Measurements from ENCODE around the gene ATP1B3.

ATP1B3 gene

GRCh38 chr3:141860766-141861513, 15.5 kb upstream of the ATP1B3 start:
- DNase-seq = no peak

- no peak for DNase-seq
Measured at GRCh38 chr3:141862279-141862816, 14.1 kb upstream of the ATP1B3 start.

- DNase-seq = peak; percentile 62 to 97 (median 91)
Measured at GRCh38 chr3:141863491-141863890, 13.0 kb upstream of the ATP1B3 start.

GRCh38 chr3:141864281-141864970, 12.0 kb upstream of the ATP1B3 start:
- DNase-seq = peak; percentile 66 to 90 (median 80)

GRCh38 chr3:141865101-141865500, 11.3 kb upstream of the ATP1B3 start:
- DNase-seq = no peak

- DNase-seq = no peak
Measured at GRCh38 chr3:141870091-141870687, 6.3 kb upstream of the ATP1B3 start.

GRCh38 chr3:141875374-141875892, 1.0 kb upstream of the ATP1B3 start:
- DNase-seq = peak; percentile 83 to 93 (median 93)

GRCh38 chr3:141875893-141876380, 506 bp upstream of the ATP1B3 start:
- DNase-seq = peak; percentile 76 to 85 (median 80)

GRCh38 chr3:141876891-141877621, 613 bp downstream of the ATP1B3 start:
- peak; percentile 84 to 86 (median 84) for DNase-seq

- peak in 2 of 3 donors; percentile 15 to 35 for DNase-seq
Measured at GRCh38 chr3:141877911-141878310, 1.5 kb downstream of the ATP1B3 start.

- DNase-seq = peak; percentile 35 to 48 (median 39)
Measured at GRCh38 chr3:141878326-141878725, 1.9 kb downstream of the ATP1B3 start.

GRCh38 chr3:141878817-141879216, 2.4 kb downstream of the ATP1B3 start:
- DNase-seq = no peak

- DNase-seq = no peak
Measured at GRCh38 chr3:141881702-141882101, 5.3 kb downstream of the ATP1B3 start.

- no peak for DNase-seq
Measured at GRCh38 chr3:141887051-141887450, 10.6 kb downstream of the ATP1B3 start.

- peak in 2 of 3 donors; percentile 61 to 65 for DNase-seq
Measured at GRCh38 chr3:141888548-141888947, 12.1 kb downstream of the ATP1B3 start.

GRCh38 chr3:141894524-141895176, 18.2 kb downstream of the ATP1B3 start:
- peak; percentile 51 to 84 (median 84) for DNase-seq

- no peak for DNase-seq
Measured at GRCh38 chr3:141895731-141896130, 19.3 kb downstream of the ATP1B3 start.

- no peak for DNase-seq
Measured at GRCh38 chr3:141898908-141899307, 22.5 kb downstream of the ATP1B3 start.

- DNase-seq = no peak
Measured at GRCh38 chr3:141900343-141900742, 23.9 kb downstream of the ATP1B3 start.

GRCh38 chr3:141901914-141902313, 25.5 kb downstream of the ATP1B3 start:
- no peak for DNase-seq

GRCh38 chr3:141904203-141904602, 27.8 kb downstream of the ATP1B3 start:
- no peak for DNase-seq

GRCh38 chr3:141905129-141905528, 28.7 kb downstream of the ATP1B3 start:
- DNase-seq = no peak

All from suppressor macrophage treated with lipopolysaccharide for 1 hour (primary cell).